Measurements from ENCODE around the gene ASTN2.

DNA sequence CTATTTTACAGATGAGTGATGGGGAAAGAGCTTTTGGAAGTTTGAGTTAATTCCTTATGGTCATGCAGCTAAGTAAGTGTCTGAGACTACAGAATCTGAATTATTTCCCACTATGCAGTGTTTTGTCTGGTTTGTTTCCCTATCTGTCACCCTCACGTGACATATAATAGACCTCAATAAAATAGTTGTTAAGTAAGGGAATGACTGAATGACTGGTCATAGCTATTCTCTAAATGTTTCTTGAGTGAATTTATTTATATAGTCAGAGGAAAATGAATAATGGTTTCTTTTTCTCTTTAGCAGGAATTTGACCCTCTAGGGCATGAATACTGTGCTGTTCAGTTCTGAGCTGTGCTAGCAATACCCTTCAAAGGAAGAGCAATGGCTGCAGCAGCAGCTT lies 717.5 kb downstream of the ASTN2 start:
- no peak for TF ChIP-seq SUZ12 (IDR thresholded peaks at IDR 0.05; ENCODE audit: unreplicated experiment)
- TF ChIP-seq EP300 (IDR thresholded peaks at IDR 0.05; ENCODE audit: borderline replicate concordance in 1 of 2, control insufficient read depth in 1 of 2, low read depth in 2 of 2, low read length in 2 of 2) = no peak
- TF ChIP-seq, protein P1, sequence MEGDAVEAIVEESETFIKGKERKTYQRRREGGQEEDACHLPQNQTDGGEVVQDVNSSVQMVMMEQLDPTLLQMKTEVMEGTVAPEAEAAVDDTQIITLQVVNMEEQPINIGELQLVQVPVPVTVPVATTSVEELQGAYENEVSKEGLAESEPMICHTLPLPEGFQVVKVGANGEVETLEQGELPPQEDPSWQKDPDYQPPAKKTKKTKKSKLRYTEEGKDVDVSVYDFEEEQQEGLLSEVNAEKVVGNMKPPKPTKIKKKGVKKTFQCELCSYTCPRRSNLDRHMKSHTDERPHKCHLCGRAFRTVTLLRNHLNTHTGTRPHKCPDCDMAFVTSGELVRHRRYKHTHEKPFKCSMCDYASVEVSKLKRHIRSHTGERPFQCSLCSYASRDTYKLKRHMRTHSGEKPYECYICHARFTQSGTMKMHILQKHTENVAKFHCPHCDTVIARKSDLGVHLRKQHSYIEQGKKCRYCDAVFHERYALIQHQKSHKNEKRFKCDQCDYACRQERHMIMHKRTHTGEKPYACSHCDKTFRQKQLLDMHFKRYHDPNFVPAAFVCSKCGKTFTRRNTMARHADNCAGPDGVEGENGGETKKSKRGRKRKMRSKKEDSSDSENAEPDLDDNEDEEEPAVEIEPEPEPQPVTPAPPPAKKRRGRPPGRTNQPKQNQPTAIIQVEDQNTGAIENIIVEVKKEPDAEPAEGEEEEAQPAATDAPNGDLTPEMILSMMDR (IDR thresholded peaks at IDR 0.05 in 2 of 3, conservative IDR thresholded peaks at IDR 0.05 in 1 of 3; ENCODE audit: control insufficient read depth in 2 of 3, extremely low read depth in 1 of 3, insufficient read depth in 1 of 3, low read depth in 3 of 3, low read length in 3 of 3) = no peak
- TF ChIP-seq, protein P2, sequence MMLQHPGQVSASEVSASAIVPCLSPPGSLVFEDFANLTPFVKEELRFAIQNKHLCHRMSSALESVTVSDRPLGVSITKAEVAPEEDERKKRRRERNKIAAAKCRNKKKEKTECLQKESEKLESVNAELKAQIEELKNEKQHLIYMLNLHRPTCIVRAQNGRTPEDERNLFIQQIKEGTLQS (IDR thresholded peaks at IDR 0.05; ENCODE audit: borderline replicate concordance, extremely low read depth, low read depth, low read length) = no peak
- TF ChIP-seq ETV6 (conservative IDR thresholded peaks at IDR 0.05 in 1 of 2, IDR thresholded peaks at IDR 0.05 in 1 of 2; ENCODE audit: borderline replicate concordance in 1 of 2, low read depth in 1 of 2) = no peak
- no peak for TF ChIP-seq BACH1 (IDR thresholded peaks at IDR 0.05; ENCODE audit: borderline replicate concordance)
- TF ChIP-seq RAD21 (IDR thresholded peaks at IDR 0.05; ENCODE audit: insufficient read depth, low read depth, low read length) = no peak
- TF ChIP-seq POLR2AphosphoS5 (IDR thresholded peaks at IDR 0.05; ENCODE audit: low read length) = no peak
- TF ChIP-seq, protein P3, sequence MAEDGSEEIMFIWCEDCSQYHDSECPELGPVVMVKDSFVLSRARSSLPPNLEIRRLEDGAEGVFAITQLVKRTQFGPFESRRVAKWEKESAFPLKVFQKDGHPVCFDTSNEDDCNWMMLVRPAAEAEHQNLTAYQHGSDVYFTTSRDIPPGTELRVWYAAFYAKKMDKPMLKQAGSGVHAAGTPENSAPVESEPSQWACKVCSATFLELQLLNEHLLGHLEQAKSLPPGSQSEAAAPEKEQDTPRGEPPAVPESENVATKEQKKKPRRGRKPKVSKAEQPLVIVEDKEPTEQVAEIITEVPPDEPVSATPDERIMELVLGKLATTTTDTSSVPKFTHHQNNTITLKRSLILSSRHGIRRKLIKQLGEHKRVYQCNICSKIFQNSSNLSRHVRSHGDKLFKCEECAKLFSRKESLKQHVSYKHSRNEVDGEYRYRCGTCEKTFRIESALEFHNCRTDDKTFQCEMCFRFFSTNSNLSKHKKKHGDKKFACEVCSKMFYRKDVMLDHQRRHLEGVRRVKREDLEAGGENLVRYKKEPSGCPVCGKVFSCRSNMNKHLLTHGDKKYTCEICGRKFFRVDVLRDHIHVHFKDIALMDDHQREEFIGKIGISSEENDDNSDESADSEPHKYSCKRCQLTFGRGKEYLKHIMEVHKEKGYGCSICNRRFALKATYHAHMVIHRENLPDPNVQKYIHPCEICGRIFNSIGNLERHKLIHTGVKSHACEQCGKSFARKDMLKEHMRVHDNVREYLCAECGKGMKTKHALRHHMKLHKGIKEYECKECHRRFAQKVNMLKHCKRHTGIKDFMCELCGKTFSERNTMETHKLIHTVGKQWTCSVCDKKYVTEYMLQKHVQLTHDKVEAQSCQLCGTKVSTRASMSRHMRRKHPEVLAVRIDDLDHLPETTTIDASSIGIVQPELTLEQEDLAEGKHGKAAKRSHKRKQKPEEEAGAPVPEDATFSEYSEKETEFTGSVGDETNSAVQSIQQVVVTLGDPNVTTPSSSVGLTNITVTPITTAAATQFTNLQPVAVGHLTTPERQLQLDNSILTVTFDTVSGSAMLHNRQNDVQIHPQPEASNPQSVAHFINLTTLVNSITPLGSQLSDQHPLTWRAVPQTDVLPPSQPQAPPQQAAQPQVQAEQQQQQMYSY (CRISPR knock-in tag; IDR thresholded peaks at IDR 0.05) = no peak
- TF ChIP-seq ZNF217 (IDR thresholded peaks at IDR 0.05) = no peak
- no peak for TF ChIP-seq POU2F2 (IDR thresholded peaks at IDR 0.05; ENCODE audit: borderline replicate concordance, low read depth, low read length)
- no peak for TF ChIP-seq NFIC (IDR thresholded peaks at IDR 0.05; ENCODE audit: low read depth, low read length)
